HG03108 (cell line): ENCODE measurements around the gene GRIK3.

Experiments
- ATAC-seq: cut with Tn5 transposase; IDR thresholded peaks from one replicate; pipeline ENCODE4 v1.9.1; 2021; ENCODE audit warnings: moderate library complexity; ENCODE audit not compliant: unreplicated experiment

The GRIK3 gene

DNA sequence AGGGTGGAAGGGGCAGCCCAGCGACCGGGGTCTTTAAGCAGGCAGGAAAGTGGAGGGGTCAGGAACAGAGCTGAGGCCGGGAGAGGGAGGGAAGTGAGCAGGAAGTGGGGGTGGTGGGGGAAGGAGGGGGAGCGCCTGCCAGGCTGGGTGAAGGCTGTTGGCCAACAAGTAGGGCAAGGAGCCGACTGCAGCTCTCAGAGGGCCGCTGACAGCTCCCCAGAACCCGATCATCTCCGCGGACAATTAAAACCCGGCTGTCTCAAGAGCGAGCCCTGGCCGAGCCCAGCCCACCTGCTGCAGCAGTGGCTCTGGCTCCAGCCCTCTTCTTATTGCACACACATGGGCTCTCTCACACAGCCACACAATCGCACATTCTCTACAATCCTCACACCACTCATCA is 51.6 kb downstream of the GRIK3 start:
- no peak for ATAC-seq

DNA sequence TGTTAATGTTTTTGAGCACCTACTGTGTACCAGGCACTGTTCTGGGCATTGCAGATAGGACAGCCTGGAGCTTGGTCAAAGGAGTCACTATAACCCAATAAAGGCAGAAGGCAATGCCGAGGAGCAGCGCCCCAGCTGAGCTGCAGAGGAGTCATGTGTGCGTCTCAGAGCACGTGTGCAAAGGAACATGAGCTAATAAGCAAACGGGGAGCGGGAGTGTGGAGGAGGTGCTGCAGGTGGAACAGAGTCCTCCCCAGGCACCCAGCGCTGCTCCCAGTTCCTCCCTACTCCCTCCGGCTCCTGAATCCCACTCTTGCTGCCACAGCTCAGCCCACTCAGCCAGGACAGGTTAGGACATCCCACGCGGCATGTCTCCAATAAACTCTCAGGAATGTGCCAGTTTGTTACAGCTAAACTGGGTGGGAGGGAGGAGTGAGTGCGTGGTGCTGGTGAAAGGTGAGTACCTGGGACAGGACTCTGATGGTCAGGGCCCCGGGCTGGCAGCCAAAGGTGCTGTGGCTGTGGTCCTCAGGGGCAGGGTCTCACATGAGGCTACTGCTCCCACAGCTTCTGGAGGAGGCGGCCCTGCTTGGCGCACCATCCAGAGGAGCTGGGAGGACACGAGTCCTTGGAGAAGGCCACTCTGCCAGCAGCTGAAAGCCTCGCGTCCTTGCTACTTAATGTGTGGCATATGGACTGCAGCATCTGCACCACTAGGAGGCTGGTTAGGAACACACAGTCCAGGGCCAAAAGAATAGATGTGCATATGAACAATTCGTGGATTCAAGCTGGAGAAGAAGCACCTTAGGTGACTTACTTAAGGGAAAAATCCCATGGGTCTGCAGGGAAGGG is 52.3 kb downstream of the GRIK3 start:
- no peak for ATAC-seq

DNA sequence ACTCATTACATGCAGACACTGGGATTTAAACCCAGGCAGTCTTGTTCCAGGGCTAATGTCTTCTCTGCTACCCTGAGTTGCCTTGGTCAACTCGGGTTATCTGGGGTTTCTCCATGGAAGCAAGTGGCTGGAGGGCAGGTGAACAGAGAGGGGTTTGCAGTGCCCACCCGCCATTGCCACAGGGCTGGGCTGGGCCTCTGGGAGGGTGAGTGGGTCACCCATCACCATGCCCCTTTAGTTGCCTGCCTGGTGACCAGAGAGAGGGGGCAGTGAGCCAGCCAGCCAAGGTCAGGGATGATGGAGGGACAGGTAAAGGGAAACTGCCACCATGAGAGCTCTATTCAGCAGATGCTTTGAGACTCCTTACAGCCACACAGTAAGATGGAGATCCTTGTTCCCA is 53.2 kb downstream of the GRIK3 start:
- no peak for ATAC-seq

DNA sequence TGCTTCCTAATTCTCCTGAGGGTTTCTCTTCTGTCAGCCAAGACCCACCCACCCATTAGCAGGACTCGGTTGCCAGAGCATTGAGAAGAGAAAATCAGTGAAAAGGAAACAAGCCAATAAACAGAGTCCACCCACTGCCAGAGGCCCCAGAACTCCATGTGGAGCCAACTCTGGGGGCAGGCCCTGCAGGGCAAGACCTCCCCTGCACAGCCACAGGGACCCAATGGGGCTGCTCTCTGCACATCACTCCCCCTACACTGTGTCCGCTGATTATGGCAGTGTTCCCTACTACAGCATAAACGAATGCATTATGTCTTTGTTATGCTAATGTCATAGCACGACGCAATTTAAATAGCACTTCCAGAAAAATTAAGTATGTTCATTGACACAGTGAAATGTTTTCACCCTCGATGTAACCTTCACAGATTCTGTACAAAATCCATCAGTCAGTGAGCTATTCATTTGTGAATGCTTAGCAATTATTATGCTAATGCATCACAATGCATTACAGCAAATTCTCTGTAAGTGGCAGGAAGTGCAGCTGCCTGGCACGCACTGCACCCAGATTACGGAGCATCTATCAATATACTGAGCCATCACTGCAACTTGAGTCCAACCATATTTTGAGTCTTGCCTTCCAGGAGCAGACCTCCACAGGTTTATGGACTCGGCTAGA is 56.4 kb downstream of the GRIK3 start:
- no peak for ATAC-seq

DNA sequence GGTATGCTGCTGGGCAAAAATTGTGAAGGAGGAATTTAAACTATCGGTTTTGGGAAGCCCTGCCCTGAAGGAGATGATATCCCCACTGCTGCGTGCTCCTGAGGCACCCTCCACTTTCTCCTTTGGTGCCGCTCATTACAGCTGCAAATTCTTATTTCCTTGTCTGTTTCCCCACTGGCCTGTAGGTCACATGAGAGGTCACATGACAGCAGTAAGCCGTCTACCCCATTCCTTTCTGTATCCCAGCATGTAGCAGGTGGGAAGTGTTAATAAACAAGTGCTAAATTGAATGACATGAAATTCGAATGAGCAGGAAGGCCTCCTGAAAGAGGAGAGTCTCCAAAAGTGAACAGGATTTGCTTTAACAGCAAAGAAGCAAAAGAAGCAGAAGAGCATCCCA is 58.7 kb downstream of the GRIK3 start:
- no peak for ATAC-seq

DNA sequence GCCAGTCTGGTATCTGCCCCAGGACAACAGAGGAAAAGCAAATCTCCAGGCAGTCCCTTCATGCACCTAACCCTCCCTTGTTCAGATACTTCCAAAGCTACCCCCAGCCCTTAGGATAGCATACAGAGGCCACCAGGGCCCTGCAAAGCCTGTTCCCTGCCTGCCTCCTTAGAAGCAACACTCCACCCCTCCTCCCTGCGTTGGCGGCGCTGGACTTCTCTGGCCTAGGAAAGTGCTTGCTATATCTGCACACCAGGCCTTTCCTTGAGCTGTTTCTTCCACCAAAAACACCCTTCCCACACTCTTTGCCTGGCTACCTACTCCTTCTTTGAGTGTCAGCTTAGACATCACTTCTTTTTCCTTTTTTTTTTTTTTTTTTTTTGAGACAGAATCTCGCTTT is 61.3 kb downstream of the GRIK3 start:
- ATAC-seq: no peak

DNA sequence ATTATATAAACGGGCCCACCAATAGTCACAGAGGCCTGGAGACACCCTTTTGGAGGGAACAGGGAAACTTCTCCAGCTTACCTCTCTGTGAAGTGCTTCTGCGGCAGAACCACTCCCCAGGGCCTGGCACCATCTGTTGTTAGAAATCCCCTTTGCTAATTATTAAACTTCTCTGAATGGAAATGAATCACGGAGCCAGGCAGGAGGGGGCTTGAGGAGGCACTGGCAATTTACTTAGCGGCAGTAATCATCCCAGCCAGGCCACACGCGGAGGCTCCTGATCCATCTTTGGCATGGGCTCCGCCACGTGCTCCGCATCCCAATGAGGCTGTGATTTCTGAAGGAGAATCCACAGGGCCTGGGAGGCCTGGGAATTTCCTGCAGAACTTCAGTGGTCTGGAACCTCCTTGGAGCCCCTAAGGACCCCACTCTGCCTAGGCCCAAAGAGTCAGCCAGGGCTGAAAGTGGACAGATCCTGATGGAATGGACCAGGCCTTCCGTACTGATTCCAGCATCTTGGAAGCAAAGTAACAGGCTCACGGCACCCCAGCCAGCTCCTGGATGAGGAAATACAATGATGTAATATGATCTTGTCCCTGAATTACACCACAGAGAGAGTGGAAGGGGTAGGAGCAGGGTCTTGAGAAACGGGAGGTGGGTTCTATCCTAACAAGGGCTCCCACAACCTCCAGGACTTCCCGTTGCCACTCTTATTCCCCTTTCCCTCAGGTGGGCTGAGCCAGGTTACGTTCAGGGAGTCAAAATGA is 62.3 kb downstream of the GRIK3 start:
- ATAC-seq: no peak

DNA sequence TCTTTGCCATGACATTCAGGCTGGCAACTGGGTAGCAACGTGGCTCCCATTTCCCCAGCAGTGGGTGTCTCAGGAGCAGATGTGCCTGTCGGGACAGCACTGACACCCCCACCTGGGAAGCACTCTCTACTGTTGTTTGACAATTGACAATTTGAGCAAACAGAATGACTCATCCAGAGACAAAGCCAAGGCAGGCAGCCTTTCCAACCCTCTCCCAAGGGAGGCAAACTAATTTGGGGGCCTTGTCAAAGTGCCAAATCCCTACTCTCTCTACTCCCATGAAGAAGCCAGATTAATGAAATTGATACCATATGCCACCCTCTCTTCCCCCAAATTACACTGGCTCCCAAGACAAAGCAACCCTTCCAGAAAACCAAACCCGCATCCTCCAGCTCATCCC is 65.6 kb downstream of the GRIK3 start:
- no peak for ATAC-seq

DNA sequence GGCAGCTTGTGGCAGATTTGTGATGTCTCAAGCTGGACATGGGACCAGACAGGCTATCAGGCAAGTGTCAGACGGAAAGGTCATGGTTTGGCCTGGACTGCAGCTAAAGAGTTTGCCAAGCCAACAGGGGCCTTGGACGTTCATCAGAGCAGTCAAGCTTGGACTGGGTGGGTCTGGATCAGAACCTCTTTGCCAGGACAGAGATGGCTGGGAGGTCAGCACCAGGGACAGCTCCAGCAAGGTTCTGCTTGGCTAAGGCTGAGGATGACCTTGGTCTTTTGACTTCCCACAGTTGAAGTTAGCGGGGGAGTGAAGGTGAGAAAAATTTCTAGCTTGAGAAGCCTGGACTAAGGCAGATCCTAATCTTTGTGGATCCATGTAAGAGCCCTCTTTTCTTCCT is 68.1 kb downstream of the GRIK3 start:
- ATAC-seq: no peak

DNA sequence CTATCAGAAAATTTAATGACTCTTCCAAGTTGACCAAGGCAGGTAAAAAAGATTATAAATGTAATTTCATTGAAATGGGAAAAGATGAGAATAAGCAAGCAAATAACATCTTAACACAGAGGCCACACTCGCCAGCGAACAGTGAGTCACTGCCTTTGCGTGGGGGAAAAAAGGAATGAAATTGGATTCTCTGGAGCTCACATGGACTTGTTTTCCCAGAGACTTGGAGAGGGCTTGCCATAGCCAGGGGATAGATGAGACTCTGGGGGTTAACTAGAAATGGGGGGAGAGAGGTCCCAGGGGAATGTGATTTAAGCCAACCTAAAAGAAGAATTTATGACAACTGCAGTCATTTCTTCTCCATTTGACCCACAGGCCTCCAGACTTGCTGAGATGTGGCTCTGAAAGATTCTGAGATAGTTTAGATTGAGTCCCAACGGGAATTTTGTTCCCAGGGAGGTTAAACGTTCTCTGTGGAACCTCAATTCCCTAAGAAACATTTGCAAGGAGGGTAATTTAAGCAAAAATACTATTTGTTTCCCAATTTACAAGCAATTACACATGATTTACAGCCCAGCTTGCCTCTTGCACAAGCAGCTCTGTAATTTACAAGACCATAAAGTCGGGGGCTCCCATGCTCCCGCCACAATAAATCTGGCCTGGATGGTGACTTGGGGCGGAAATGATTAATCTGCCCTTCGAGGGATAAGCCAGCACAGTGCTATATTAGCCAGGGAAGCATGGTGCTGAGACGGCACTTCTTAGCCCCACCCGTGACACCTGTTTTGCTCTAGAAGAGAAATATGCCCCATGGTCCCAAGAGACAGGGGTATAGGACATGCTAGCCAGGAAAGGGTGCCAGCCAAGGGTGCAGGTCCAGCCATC is 68.8 kb downstream of the GRIK3 start:
- no peak for ATAC-seq

DNA sequence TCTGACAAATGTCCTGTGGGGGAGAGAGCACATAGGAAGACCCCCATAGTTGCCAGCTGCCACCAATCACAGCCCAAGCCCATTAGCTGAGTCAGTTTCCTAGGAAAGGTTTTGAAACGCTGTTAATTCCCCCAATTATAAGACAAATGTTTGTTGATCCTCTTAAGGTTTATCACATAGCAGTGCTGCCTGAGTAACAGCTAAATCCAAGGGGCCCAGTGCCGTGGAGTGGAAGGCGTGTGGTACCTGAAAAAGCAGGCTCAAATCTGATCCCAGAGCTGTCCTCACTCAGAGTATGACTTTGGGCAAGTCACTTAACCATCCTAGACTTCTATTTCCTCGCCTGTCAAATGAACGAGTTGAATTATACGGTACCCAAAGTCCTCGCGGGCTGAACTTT is 69.5 kb downstream of the GRIK3 start:
- ATAC-seq: no peak

DNA sequence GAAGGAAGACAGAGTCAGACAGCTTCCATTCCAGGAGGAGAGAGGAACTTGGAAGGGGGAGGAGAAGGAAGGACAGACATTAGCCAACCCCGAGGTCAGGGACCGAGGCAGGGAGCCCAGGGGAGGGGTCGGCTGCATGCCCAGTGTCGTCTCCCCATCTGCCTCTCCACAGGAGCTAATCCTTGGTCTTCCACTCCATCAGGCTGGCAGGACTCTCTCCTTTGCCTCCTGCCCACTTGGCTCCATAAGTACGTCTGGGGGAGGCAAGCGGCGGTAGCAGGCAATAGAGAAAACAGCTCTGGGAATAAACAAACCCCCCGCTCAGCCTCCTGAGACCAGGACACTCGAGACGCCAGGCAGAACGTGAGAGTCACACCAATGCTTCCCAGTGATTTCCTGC is 71.3 kb downstream of the GRIK3 start:
- ATAC-seq: no peak

DNA sequence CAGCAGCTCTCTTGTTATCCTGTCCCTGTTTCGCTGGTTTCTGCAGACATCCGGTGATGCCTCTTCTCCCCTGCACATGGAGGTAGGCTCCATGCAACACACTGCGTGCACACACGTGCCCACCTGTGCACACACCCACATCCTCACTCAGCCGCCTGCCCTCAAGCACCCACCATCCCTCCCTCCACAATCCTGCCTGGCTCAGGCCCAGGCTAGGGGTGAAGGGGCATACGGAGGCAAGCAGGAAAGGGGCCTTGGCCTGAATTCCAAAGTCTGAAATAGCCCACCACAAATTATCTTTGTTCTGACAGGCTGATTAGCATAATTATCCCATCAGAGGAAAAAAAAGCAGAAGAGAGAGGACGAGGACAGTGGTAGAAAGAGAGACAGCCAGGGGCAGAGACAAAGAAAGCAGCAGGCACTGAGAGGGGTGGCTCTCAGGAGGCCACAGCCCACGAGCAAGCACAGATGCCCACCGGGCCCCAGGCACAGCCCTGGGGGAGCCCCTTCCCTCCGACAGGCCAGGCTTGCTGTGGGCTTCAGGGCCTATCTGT is 73.2 kb downstream of the GRIK3 start:
- no peak for ATAC-seq

DNA sequence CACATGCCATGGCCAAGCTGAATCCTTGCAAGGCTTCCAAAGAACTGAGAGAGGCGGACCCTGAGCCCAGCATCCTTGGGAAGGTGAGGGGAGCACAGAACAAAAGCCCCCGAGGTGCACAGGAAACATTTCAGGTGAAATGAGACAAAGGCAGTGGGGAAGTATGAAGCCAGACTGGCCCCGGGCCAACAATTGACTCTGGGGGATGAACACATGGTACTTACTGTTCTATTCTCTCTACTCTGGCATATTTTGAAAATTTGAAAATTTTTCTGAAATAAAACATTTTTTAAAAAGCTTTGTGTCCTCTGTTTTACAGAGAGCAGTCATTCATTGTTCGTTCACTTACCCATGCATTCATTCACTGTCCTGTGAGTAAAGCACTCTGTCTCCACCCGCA is 77.7 kb downstream of the GRIK3 start:
- no peak for ATAC-seq

DNA sequence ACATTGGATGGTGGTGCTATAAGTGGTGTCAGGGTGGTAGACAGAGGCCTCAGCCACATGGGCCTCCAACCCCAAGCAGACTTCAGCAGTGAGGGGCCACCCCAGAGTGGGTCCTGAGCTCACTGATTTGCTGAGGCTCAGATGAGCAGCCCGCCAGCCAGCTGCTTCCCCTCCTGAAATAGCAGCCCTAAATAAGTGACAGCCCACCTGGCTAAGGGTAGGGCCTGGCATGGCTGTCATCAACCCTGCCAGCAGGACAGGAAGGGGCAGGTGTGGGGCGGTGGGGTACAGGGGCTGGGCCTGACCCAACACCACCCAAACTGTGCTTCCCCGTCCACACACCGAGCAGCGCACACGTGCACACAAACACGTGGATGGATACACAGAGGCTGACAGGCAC is 79.3 kb downstream of the GRIK3 start:
- ATAC-seq: no peak

DNA sequence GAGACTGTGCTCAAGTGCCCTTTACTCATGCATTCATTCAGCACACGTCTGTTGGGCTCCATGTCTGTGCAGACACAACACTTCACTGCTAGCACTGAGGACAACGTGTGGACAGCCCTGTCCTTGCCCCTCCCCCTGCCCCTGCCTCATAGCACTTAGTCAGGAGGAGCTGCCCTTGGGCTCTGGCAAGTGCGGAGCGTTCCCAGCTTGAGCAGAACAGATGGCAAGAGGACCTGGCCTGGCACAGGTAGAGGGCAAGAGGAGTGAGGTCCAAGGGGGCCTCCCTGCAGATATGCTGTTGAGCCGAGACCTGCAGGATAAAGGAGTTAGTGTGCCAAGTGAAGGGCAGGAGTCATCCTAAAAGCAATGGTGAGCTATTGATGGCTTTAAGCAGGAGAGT is 81.3 kb downstream of the GRIK3 start:
- no peak for ATAC-seq

DNA sequence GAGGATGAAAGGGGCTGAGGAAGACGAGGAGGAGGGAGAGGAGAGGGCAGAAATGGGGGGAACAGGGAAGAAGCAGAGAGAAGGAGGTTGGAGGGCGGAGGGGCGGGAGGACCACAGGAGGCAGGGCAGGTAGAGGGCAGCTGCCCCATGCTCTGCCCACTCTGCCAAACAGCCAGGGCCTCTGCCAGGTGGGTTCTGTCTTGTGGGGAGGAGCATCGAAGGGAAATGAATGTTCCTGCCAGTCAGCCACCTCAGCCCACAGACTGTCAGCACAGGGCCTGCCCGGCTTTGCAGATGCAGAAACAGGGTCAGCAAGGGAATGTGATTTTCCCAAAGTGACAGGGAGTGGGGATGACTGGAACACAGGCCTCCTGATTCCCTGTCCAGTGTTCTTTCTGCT is 82.6 kb downstream of the GRIK3 start:
- no peak for ATAC-seq

DNA sequence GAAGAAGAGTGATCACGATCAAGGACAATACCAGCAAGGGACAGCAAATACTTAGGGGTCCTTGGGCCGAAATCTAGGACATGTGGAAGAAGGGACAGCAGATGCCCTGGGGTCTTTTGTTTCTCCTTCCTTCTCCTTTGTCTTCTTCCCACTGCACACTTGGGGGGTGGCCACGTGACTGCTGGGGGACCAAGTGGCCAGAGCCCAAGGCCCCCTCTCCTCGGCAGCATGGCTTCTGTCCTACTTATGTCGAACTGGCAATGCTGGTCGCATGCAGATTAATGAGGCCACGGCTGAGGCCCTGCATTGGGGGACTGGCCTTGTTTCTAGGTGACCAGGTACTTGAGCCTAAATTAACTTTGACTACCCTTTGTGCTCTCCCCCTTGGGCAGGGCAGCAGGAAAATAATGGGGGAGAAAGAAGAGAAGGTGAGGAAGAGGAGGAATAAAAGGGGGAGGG is 83.0 kb downstream of the GRIK3 start:
- no peak for ATAC-seq

DNA sequence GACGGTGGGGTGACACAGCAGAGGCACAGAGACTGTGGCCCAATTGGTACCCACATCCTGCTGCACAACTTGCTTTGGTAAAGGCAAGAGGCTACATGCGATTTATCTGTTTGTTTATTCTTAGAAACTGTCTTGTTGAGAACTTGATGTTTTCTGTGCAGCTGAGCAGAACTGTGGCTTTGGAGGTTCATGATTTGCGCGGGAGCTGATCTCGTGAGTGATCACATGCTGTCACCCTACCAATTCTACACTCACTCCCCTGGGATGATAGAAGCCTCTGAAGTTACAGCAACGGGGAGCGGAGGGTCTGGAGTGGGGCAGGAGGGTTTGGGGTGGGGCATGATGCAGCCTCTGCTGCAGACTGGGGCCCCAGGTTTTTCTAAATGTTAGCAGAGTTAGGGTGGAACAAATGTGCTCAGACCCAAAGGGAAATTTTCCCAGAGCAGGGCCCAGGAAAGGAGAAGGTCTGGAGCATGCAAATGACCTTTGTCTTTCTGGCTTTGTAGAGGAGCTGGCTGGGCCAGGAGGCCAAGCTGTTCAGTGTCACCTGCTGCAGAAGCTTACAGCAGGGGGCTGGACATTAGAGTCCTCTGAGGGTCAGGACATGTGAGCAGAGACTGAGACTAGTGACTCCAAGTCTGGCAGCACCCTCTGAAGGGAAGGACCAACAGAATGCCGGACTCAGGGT is 83.6 kb downstream of the GRIK3 start:
- ATAC-seq: no peak

DNA sequence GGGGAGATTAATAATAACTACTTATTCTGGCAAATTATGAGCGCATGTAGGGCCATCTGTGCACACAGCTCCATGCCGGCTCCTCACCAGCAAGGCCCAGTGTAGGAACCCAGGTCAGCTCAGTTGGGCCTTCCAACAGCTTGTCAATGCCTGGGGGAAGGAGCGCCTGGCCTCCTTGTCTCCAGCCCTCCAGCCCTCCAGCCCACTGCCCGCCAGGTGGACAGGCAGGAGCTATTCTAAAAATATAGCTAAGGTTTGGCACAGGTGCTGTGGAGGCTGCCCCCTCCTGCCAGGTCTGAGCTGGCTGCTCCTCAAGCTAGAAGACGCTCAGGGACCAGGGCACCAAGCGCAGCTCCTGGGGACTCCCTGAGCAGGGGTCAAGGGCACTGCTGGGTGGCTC is 85.7 kb downstream of the GRIK3 start:
- no peak for ATAC-seq
